NB4 (cell line): Measurements from ENCODE around the gene SF3A1.

Source experiments
- DNase-seq: peaks from one replicate; pipeline ENCODE4 v3.0.0; 2010; ENCODE audit warnings: low read depth
- H3K4me3 ChIP-seq: one replicate; pipeline ENCODE4 v1.5.1; 2011; ENCODE audit warnings: mild to moderate bottlenecking, low read depth, low read length, moderate library complexity
- MYC ChIP-seq: IDR thresholded peaks from 2 replicates; pipeline ENCODE4 v1.6.1; 2011; ENCODE audit warnings: low read depth, low read length
- POLR2A ChIP-seq: IDR thresholded peaks from 2 replicates; pipeline ENCODE4 v1.6.1; 2011; ENCODE audit warnings: mild to moderate bottlenecking; ENCODE audit not compliant: insufficient read length; ENCODE audit errors: extremely low read depth
- TF ChIP-seq, protein P1 (sequence below): IDR thresholded peaks from one replicate; pipeline ENCODE4 v1.5.1; 2012; ENCODE audit warnings: low read depth, low read length
- TF ChIP-seq, protein P2 (sequence below): IDR thresholded peaks from 2 replicates; pipeline ENCODE4 v1.6.1; 2011; ENCODE audit warnings: low read depth, low read length

The SF3A1 gene

DNA sequence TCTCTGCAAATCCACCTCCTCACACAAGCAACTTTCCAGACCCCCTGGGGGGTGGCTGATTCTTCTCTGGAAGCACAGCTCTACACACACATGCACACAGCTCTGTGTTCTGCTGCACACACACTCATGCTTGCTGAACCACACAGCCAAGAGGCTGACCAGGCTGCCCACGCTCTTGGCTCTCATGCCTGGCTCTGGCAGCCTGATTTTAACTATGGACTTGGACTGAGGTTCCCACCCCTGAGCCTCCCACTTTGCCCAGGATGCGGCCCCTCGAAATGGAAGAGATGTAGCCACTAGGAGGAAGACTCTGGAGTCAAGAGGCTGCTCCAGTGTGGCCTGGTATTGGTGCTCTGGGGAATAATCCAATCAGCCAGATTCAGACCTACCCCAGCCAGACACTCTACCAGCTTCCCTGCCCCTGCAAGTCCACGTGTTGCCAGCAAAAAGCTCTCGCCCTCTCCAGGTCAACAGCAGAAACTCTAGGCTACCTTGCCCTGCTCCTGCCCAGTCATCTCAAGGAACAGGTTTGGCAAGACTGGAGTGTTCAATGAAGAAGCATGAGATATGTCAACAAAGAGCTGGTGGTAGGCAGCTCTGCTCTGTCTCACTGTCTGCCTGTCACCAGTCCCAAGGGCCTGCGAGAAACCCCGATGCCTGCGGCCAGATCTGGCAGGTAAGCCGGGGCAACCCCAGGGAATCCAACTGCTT is 58.5 kb downstream of the SF3A1 start:
- TF ChIP-seq MYC (no peak), POLR2A (no peak)
- TF ChIP-seq, protein P1, sequence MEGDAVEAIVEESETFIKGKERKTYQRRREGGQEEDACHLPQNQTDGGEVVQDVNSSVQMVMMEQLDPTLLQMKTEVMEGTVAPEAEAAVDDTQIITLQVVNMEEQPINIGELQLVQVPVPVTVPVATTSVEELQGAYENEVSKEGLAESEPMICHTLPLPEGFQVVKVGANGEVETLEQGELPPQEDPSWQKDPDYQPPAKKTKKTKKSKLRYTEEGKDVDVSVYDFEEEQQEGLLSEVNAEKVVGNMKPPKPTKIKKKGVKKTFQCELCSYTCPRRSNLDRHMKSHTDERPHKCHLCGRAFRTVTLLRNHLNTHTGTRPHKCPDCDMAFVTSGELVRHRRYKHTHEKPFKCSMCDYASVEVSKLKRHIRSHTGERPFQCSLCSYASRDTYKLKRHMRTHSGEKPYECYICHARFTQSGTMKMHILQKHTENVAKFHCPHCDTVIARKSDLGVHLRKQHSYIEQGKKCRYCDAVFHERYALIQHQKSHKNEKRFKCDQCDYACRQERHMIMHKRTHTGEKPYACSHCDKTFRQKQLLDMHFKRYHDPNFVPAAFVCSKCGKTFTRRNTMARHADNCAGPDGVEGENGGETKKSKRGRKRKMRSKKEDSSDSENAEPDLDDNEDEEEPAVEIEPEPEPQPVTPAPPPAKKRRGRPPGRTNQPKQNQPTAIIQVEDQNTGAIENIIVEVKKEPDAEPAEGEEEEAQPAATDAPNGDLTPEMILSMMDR: no peak
- TF ChIP-seq, protein P2, sequence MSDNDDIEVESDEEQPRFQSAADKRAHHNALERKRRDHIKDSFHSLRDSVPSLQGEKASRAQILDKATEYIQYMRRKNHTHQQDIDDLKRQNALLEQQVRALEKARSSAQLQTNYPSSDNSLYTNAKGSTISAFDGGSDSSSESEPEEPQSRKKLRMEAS: no peak
- H3K4me3 ChIP-seq: no peak overlapping the region
- DNase-seq: no peak

DNA sequence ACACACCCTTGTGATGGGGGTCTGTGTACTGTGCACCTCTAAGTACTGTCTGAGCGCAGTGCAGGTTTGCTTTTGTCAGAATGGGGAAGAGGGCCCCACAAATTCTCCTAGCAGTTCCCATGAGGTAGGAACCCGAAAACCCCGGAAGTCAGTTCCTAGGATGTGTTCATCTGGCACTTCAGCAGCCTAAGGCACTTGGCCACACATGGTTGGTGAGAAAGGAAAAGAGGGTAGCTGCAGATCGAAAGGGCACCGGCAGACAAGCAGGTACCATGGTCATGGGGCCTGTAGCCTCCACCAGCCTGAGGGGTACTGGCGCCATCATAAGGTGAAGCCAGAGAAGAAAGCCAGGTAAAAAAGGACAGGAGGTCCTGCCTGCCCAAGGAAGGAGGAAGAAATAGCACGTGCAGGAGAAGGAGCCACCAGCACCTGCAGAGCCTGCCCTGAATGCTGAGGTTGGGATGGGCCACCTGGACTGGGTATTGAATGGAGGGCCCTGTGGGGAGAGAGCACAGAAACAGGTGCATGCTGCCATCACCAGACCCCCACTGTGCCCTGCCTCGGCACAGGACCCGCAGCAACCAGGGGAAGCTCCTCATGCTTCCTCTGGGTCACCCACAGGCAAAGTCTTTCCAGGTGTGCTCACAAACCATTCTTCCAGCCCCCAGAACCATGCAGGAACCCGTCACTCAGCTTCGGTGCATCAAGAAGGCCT is 59.3 kb downstream of the SF3A1 start:
- H3K4me3 ChIP-seq: no peak overlapping the region
- no peak for DNase-seq
- TF ChIP-seq, protein P2: no peak
- TF ChIP-seq MYC: no peak
- no peak for TF ChIP-seq POLR2A
- TF ChIP-seq, protein P1: no peak

DNA sequence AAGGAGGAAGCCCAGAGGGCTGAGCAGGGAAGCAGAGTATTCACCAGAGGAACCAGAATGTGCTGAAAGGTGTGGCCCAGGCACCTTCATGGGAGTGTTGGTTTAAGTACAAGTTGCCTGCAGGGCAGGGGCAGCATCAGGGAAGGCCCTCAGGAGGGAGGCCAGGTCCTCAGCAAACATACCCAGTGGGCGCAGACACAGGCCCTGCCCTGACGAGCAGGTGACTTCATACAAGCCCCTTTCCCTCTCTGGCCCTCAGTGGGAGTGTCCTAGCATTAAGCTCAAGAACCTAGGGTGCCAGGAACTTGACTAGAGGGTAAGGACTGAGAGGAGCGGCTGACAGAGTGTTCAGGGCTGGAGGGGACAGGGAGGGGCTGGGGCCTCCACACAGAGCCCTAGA is 59.9 kb downstream of the SF3A1 start:
- no peak for DNase-seq

DNA sequence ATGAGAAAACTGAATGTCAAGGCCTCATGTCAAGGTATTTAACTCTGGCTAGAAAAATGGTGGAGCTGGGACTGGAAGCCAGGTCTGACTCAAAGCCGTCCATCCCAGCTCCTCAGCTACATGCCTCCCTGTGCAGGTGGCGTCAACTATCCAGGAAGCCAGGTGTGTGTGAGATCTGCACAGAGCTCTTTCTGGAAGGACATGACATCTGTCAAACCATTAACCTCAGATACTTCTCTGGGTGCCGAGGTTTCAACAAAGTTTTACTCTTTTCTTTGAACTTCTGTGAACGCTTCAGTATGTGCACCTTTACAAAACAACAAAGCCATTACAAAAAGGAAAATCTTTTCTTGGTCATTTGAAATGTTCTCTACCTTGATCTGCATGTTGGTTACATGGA is 60.4 kb downstream of the SF3A1 start:
- no peak overlapping the region for H3K4me3 ChIP-seq
- DNase-seq: no peak
- TF ChIP-seq, protein P1: no peak
- TF ChIP-seq MYC (no peak), POLR2A (no peak)
- TF ChIP-seq, protein P2: no peak

More for the DNA sequence above, 59.9 kb downstream of the SF3A1 start:
- no peak overlapping the region for H3K4me3 ChIP-seq
- no peak for TF ChIP-seq POLR2A
- TF ChIP-seq, protein P2: no peak
- no peak for TF ChIP-seq MYC
- TF ChIP-seq, protein P1: no peak

DNA sequence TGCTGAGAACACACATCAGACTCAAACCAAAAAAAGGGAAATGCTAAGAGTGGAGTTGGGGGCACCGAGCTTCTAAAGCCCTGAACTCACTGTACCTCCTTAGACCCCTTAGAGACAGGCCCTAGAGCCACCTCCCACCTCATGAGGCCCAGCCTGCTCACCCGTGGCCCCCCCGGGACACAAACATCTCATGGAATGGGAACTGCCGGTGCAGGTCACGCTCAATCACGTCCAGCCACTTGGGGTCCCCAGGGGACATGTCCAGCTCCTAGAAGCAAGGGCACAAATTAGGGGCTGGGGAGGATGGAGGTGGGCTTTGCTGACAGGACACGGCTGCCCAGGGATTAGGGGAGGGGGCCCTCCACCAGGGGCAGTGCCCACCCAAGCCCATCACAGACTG is 61.1 kb downstream of the SF3A1 start:
- TF ChIP-seq, protein P1: no peak
- TF ChIP-seq, protein P2: no peak
- DNase-seq: no peak
- H3K4me3 ChIP-seq: no peak overlapping the region
